Measurements from ENCODE around the gene LRRC61.

LRRC61 gene

DNA sequence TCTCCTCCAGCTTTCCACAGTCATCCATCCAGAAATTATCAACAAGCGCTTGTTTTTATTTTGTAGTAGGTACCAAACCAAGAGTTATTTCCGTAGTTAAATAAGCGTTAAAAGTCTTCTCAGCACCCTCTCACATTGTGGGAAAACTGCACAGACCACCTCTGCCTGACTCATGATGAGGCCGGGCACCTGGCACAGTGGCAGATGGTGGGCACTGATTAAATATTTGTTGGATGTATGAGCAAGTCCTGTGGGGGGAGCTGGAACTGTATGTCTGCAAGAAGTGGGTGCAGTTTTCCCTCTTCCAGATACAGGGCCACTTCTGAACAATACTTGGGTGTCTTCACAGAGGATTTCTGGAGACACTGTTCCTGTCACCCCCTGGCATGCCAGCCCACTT is 40.2 kb downstream of the LRRC61 start:
- no peak overlapping the region for H3K4me3 Mint-ChIP-seq
- DNase-seq = no peak

DNA sequence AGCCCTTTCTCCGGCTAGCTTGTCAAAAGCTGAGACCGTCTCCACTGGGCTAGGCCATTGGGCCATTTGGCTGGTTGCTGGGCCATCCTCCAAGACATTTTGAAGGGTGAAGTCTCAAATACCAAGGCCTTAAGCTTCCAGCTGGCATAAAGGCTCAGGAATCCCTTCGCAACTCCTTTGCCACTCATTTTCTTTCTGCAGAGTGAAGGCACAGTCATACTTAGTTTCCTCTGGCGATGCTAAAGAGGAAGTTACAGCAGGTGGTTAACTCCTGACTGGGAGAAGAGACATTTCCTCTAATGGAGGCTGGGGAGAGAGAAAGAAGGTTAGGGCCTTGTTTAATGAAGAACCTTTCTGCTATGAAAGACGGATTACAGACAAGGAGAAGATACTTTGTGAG is 40.7 kb downstream of the LRRC61 start:
- Mint-ChIP-seq H3K4me1 (peaks cover 71% of the 10 kb centered on the region), H3K27ac (peak overlapping the region; percentile 23), H3K36me3 (ENCODE audit: low read depth) (no peaks in the 10 kb centered on the region), H3K27me3 (ENCODE audit: low read depth, poor library complexity) (no peaks in the 10 kb centered on the region), H3K4me3 (no peak overlapping the region), H3K9me3 (no peaks in the 10 kb centered on the region)
- DNase-seq = no peak
- TF ChIP-seq, protein P1, sequence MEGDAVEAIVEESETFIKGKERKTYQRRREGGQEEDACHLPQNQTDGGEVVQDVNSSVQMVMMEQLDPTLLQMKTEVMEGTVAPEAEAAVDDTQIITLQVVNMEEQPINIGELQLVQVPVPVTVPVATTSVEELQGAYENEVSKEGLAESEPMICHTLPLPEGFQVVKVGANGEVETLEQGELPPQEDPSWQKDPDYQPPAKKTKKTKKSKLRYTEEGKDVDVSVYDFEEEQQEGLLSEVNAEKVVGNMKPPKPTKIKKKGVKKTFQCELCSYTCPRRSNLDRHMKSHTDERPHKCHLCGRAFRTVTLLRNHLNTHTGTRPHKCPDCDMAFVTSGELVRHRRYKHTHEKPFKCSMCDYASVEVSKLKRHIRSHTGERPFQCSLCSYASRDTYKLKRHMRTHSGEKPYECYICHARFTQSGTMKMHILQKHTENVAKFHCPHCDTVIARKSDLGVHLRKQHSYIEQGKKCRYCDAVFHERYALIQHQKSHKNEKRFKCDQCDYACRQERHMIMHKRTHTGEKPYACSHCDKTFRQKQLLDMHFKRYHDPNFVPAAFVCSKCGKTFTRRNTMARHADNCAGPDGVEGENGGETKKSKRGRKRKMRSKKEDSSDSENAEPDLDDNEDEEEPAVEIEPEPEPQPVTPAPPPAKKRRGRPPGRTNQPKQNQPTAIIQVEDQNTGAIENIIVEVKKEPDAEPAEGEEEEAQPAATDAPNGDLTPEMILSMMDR (IDR thresholded peaks at IDR 0.05) = no peak

More for the DNA sequence above, 40.2 kb downstream of the LRRC61 start:
- no peaks in the 10 kb centered on the region for H3K9me3 Mint-ChIP-seq
- no peaks in the 10 kb centered on the region for H3K36me3 Mint-ChIP-seq (ENCODE audit: low read depth)
- TF ChIP-seq, protein P1 (IDR thresholded peaks at IDR 0.05) = no peak
- H3K4me1 Mint-ChIP-seq = peaks cover 71% of the 10 kb centered on the region
- H3K27me3 Mint-ChIP-seq (ENCODE audit: low read depth, poor library complexity) = no peaks in the 10 kb centered on the region
- no peak overlapping the region for H3K27ac Mint-ChIP-seq

DNA sequence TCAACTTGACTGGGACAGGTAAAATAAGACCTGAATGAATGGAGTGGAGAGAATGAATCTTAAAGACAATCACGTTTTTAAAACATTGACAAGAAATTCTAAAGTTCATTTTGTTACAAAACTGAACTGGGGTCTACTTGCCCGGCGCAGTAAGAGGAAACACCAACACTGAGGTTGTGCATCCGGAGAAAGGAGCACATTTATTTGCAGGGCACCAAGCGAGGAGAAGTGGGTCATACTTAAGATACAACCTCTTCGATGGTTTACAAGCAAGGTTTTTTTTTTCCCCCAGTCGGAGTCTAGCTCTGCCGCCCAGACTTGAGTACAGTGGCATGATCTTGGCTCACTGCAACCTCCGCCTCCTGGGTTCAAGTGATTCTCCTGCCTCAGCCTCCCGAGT is 42.0 kb downstream of the LRRC61 start:
- Mint-ChIP-seq H3K4me3 (no peak overlapping the region), H3K9me3 (no peaks in the 10 kb centered on the region), H3K27me3 (ENCODE audit: low read depth, poor library complexity) (no peaks in the 10 kb centered on the region), H3K4me1 (peaks cover 77% of the 10 kb centered on the region), H3K36me3 (ENCODE audit: low read depth) (no peaks in the 10 kb centered on the region), H3K27ac (no peak overlapping the region)
- DNase-seq = no peak
- TF ChIP-seq, protein P1 (IDR thresholded peaks at IDR 0.05) = no peak

DNA sequence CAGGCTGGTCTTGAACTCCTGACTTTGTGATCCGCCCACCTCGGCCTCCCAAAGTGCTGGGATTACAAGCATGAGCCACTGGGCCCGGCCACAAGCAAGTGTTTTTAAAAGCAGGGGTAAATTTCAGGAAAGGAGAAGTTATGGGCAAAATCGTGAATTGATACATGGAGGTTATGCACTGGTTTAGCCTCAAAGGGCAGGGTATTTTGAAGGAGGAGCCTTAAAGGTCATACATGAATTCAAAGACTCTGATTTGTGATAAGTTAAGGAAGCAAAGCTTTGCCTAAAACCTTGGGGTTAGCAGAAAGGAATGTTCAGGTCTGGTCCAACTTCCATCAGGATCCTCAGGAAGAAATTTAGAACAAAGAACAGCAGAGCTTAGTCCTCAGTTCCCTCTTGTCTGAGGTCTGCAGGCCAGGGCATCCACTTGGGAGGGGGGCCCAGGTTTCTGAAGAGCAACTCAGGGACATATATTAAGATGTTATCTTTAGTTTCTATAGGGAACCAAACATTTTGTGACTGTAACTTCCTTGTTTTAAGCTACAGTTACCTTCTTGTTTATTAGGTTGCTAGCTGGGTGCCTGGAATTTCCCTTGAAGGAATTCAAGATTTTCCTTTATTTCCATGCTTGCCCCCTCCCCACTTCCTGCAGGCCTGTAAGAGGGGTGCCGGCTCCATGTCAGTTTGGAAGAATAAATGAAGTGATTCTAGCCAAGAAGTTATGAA is 42.7 kb downstream of the LRRC61 start:
- H3K9me3 Mint-ChIP-seq = no peaks in the 10 kb centered on the region
- H3K27ac Mint-ChIP-seq = no peak overlapping the region
- DNase-seq = no peak
- TF ChIP-seq, protein P1 (IDR thresholded peaks at IDR 0.05) = no peak
- peaks cover 78% of the 10 kb centered on the region for H3K4me1 Mint-ChIP-seq
- H3K4me3 Mint-ChIP-seq = no peak overlapping the region
- H3K27me3 Mint-ChIP-seq (ENCODE audit: low read depth, poor library complexity) = no peaks in the 10 kb centered on the region
- H3K36me3 Mint-ChIP-seq (ENCODE audit: low read depth) = peaks cover 4% of the 10 kb centered on the region

DNA sequence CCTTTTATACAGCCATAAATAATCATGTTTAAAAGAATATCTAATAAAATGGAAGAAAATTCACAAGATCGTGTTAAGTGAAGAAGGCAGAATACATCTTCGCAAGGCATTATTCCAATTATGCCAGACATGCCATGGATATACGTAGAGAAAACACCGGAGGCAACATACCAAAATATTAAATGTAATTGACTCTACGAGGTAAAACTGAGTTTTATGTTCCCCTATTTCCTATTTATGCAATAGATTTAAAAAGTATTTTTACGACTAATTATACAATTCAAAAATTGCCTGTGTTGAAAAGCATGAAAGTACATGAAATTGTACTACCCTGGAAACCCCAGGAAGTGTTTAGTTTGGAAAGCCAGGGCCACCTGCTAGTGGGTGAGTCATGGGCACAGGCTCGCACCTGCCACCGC is 44.5 kb downstream of the LRRC61 start:
- Mint-ChIP-seq H3K27ac (peak overlapping the region; percentile 95), H3K4me3 (peak overlapping the region; percentile 69), H3K27me3 (ENCODE audit: low read depth, poor library complexity) (no peaks in the 10 kb centered on the region), H3K4me1 (peaks cover 64% of the 10 kb centered on the region), H3K36me3 (ENCODE audit: low read depth) (peaks cover 8% of the 10 kb centered on the region), H3K9me3 (no peaks in the 10 kb centered on the region)
- TF ChIP-seq, protein P1 (IDR thresholded peaks at IDR 0.05) = no peak
- no peak for DNase-seq
